Stimulated activated naive CD8-positive, alpha-beta T cell treated with anti-CD3 and anti-CD28 coated beads, Interleukin-15, Interleukin-2, amounts not matched to agents 100 ng/mL and 50 ng/mL, for 24 hours (primary cell): Measurements from ENCODE around the gene IRAK3.
"Not testable (repeated sequence)": the region's sequence is repeated elsewhere in the genome, so short reads cannot be mapped to it uniquely, and the experiment has no call there.

ENCODE experiments used
- H3K27ac Mint-ChIP-seq: one replicate; pipeline ENCODE4 v1.8.0; 2021; ENCODE audit warnings: mild to moderate bottlenecking, mixed read lengths
- H3K27me3 Mint-ChIP-seq: one replicate; pipeline ENCODE4 v1.8.0; 2021; ENCODE audit warnings: mixed read lengths
- H3K36me3 Mint-ChIP-seq: one replicate; pipeline ENCODE4 v1.8.0; 2021; ENCODE audit warnings: low read depth, mixed read lengths
- H3K4me1 Mint-ChIP-seq: one replicate; pipeline ENCODE4 v1.8.0; 2021; ENCODE audit warnings: low read depth, mixed read lengths
- H3K4me3 Mint-ChIP-seq: one replicate; pipeline ENCODE4 v1.8.0; 2021; ENCODE audit warnings: mild to moderate bottlenecking, mixed read lengths
- H3K9me3 Mint-ChIP-seq: one replicate; pipeline ENCODE4 v1.8.0; 2021; ENCODE audit warnings: mixed read lengths

The IRAK3 gene

DNA sequence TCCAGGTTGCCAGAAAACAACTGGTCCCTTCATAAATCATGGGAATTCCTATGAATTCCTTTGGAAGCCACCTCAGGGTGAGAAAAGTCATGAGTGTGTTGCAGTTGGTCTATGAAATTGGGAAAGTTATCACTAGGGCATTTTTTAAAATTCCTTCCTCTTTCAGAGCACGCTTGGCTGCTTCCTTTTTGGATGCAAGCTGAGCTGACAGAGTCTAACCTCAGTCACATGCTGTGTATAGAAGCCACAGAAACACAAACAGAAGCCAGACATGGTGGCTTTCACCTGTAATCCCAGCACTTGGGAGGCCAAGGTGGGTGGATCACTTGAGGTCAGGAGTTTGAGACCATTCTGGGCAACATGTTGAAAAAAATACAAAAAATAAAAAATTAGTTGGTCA is 91.5 kb downstream of the IRAK3 start:
- H3K4me3 Mint-ChIP-seq = no peak overlapping the region
- no peaks in the 10 kb centered on the region for H3K27me3 Mint-ChIP-seq
- peaks cover 21% of the 10 kb centered on the region for H3K4me1 Mint-ChIP-seq
- H3K9me3 Mint-ChIP-seq = peaks cover 9% of the 10 kb centered on the region
- peaks cover 6% of the 10 kb centered on the region for H3K36me3 Mint-ChIP-seq
- H3K27ac Mint-ChIP-seq = no peak overlapping the region

DNA sequence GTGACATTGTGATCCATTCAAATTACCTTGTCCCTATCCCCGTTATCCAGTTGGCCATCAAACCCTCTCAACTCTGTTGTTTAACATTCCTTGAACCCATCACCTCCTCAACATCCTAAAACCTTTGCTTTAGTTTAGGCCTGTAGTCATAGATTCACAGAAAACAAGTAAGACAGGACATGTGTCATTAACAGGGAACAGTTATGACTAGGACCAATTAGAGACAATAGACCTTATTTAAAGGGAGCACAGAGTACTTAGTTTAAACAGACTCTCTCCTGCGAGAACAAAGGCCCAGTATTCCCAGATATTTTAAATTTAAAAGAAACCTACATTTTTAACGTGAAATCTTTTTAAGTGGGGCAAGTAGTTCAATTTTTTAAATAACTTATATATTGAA is 93.2 kb downstream of the IRAK3 start:
- Mint-ChIP-seq H3K9me3 (peaks cover 9% of the 10 kb centered on the region), H3K4me3 (no peak overlapping the region), H3K27me3 (no peaks in the 10 kb centered on the region), H3K36me3 (peaks cover 6% of the 10 kb centered on the region), H3K27ac (no peak overlapping the region), H3K4me1 (peaks cover 30% of the 10 kb centered on the region)

DNA sequence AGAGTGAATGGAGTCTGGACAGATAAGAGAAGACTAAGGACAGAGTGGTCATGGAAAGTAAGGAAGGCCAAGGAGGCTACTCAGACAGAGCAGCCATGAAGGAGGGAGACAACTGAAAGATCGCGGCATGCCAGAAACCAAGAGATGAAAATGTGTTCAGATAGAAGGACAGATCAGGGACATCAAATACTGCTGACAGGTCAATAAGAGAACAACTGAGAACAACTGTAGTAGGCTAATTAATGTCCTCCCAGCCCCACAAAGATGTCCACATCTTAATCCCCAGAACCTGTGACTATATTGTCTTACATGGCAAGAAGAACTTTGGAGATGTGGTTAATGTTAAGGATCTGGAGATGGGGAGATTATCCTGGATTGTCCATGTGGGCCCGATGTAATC is 98.3 kb downstream of the IRAK3 start:
- Mint-ChIP-seq H3K36me3 (no peaks in the 10 kb centered on the region), H3K27ac (peak overlapping the region; percentile 78), H3K4me1 (peaks cover 52% of the 10 kb centered on the region), H3K9me3 (no peaks in the 10 kb centered on the region), H3K4me3 (no peak overlapping the region), H3K27me3 (no peaks in the 10 kb centered on the region)

DNA sequence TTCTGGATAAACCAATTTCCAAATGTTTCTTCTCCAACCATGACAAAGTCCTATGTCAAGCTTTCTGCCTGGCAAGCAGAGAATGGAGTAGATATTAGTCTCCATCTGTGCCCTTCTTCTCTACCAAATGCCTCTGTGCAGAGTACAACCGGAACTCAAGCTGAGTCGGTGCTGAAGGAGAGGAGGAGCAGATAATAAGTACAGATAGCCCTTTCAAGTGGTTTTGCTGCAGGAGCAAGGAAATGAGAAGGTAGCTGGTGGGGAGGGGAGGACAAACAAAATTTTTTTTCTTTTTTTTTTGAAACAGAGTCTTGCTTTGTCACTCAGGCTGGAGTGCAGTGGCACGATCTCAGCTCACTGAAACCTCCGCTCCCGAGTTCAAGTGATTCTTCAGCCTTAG is 99.1 kb downstream of the IRAK3 start:
- H3K9me3 Mint-ChIP-seq = no peaks in the 10 kb centered on the region
- H3K4me3 Mint-ChIP-seq = no peak overlapping the region
- H3K27ac Mint-ChIP-seq = peak overlapping the region; percentile 58
- peaks cover 53% of the 10 kb centered on the region for H3K4me1 Mint-ChIP-seq
- no peaks in the 10 kb centered on the region for H3K27me3 Mint-ChIP-seq
- no peaks in the 10 kb centered on the region for H3K36me3 Mint-ChIP-seq

DNA sequence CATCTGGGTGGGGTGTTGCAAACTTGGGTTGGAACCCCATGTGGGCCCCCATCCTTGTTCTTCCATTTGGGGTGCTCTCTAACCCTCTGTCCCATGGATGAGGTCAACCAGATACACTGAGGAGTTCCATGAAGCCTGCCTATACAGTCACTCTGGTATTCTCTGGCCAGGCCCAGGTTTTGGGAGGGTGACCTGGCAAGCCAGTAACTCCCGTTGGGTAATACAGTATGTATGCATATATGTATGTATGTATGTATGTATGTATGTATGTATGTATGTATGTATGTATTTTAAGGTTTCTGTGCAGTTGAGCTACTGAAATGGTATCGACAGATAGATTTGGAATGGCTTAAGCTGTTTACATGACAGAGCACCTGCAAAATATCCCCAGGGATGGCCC is 100.5 kb downstream of the IRAK3 start:
- no peak overlapping the region for H3K4me3 Mint-ChIP-seq
- peaks cover 53% of the 10 kb centered on the region for H3K4me1 Mint-ChIP-seq
- H3K36me3 Mint-ChIP-seq = no peaks in the 10 kb centered on the region
- no peaks in the 10 kb centered on the region for H3K9me3 Mint-ChIP-seq
- no peak overlapping the region for H3K27ac Mint-ChIP-seq
- no peaks in the 10 kb centered on the region for H3K27me3 Mint-ChIP-seq

DNA sequence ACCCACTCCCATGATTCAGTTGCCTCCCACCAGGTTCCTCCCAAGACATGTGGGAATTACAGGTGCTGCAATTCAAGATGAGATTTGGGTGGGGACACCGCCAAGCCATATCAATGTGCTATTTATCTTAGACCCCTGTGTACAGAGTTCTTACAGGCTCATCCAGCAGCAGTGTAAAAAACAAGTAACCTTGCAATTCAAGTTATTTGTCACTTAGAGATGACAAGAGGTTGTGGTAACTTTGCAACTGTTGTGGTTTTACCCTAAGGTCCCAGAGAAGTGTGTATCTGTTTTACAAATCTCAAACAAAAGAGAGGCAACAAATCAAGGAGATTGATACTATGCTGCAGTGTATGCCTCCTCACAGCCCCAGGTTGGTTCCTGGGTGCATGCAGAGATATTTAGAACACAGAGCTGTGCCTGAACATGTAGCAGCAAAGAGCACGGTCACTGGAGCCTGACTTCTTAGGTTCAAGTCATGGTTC is 101.7 kb downstream of the IRAK3 start:
- Mint-ChIP-seq H3K4me1 (peaks cover 53% of the 10 kb centered on the region), H3K36me3 (no peaks in the 10 kb centered on the region), H3K27ac (no peak overlapping the region), H3K27me3 (no peaks in the 10 kb centered on the region), H3K9me3 (no peaks in the 10 kb centered on the region), H3K4me3 (no peak overlapping the region)

DNA sequence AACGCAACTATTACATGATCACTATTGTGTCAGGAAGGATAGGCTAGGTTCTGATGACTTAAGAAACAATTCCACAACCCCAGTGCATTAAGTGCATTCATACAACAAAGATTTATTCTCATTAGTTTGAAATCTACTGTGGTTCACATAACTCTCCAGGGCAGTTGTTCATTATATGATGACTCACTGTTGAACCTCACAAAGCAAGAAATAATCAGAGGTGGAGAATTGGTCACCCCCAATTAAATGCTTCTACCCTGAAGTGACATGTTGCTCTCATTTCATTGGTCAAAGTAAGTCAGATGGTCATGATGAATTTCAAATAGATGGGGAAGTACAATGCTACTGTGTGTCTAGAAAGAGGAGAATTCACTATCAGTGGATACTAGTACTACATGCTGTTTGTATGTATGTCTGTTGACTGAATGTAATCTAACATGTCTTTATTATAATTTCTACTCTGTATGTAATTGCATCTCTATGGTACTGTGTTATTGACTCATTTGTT is 107.2 kb downstream of the IRAK3 start:
- no peak overlapping the region for H3K27ac Mint-ChIP-seq
- no peaks in the 10 kb centered on the region for H3K27me3 Mint-ChIP-seq
- no peaks in the 10 kb centered on the region for H3K36me3 Mint-ChIP-seq
- peaks cover 27% of the 10 kb centered on the region for H3K4me1 Mint-ChIP-seq
- H3K9me3 Mint-ChIP-seq = no peaks in the 10 kb centered on the region
- H3K4me3 Mint-ChIP-seq = no peak overlapping the region

DNA sequence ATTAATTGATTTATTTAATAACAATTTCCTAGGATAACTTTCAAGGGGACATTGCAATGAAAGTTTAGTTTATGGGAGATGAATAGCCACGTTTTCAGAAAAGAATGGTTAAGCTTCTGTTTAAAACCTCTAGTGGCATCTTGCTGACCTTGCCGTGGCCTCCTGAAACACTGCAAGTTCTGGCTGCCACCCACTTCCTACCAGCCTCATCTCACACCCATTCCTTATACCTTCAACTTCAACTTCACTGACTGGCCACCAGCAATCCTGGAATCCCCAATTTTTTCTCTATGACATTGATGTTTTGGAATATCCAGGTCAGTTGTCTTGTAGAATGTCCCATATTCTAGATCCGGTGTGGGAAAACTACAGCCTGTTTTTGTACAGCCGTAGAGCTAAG is 108.1 kb downstream of the IRAK3 start:
- no peaks in the 10 kb centered on the region for H3K27me3 Mint-ChIP-seq
- no peak overlapping the region for H3K27ac Mint-ChIP-seq
- no peak overlapping the region for H3K4me3 Mint-ChIP-seq
- H3K4me1 Mint-ChIP-seq = peaks cover 26% of the 10 kb centered on the region
- H3K9me3 Mint-ChIP-seq = no peaks in the 10 kb centered on the region
- H3K36me3 Mint-ChIP-seq = no peaks in the 10 kb centered on the region

DNA sequence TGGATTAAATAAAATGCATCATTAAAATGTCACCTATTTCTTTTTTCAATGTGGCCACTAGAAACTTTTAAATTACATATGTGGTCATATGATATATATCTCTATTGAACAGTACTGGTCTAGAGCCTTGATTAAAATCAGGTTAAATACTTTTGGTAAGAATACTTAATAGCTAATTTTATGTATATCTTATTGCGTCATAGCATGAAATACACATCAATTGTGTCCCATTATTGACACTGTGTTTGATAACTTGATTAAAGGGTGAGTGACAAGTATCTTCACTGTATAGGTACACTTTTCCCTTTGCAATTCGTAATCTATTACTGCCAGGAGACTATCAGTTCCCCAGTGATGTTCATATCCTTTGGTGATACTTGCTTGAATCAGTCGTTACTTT is 108.9 kb downstream of the IRAK3 start:
- Mint-ChIP-seq H3K4me1 (peaks cover 30% of the 10 kb centered on the region), H3K36me3 (peaks cover 5% of the 10 kb centered on the region), H3K4me3 (no peak overlapping the region), H3K27ac (no peak overlapping the region), H3K27me3 (no peaks in the 10 kb centered on the region), H3K9me3 (no peaks in the 10 kb centered on the region)

DNA sequence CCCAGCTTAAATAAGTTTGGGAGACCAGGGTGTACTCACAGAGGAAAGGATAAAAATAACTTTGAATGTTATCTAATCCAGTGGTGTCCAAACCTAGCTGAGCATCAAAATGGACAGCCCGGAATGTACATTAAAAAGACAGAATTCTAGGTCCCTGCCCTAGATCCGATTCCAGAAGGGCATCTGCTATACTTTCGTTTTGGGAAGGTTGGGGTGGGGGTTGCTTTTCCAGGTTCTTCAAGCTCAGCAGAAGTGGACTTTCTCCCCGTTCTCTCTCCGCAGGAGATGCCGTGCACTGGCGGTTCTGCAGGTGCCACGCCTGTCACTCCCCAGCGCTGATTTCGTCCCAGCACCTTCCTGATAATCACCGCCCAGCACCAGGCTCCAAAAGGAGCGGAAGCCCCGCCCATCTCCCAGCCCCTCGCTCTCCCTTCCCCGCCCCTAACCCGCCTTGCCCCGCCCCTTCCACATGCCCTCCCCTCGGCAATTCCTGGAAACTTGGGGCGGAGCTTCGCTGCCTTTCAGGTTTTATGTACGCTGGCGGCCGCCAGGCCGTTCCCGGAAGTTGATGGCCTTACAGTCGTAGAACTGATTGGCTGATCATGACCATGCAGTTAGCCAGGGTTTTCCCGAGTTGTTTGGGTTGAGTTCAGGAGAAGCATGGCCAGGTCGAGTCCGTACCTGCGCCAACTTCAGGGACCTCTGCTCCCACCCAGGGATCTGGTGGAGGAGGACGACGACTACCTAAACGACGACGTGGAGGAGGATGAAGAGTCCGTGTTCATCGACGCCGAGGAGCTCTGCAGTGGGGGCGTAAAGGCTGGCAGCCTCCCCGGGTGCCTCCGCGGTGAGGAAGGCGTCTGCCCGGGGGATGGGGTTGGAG is 113.2 kb downstream of the IRAK3 start, which contains the start of gene HELB:
Gene HELB (plus strand): TSS at position 550 of the 883 bp plus-strand sequence. CDS start 111 bp downstream, at position 661.
- Mint-ChIP-seq H3K36me3 (peaks cover 32% of the 10 kb centered on the region), H3K27me3 (no peaks in the 10 kb centered on the region), H3K9me3 (no peaks in the 10 kb centered on the region), H3K4me3 (peak within 1 kb of the TSS; percentile 100), H3K4me1 (peaks cover 56% of the 10 kb centered on the region), H3K27ac (peak within 1 kb of the TSS; percentile 99)

DNA sequence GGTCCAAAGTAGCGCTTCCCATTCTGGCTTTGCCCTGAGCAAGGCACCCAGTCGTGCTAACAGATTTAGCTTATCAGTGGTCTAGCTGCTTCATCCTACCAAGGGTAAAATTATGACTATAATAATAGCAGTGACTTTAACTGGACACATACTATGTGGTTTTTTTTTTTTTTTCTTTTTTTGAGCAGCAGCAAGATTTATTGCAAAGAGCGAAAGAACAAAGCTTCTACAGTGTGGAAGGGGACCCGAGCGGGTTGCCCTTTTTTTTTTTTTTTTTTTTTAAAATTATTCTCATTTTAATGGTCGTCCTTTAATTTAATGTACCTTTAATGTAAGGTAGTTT is 113.8 kb downstream of the IRAK3 start:
- Mint-ChIP-seq H3K36me3 (peaks cover 38% of the 10 kb centered on the region), H3K9me3 (no peaks in the 10 kb centered on the region), H3K27ac (peak overlapping the region; percentile 99), H3K27me3 (no peaks in the 10 kb centered on the region), H3K4me3 (peak overlapping the region; percentile 100), H3K4me1 (peaks cover 55% of the 10 kb centered on the region)

DNA sequence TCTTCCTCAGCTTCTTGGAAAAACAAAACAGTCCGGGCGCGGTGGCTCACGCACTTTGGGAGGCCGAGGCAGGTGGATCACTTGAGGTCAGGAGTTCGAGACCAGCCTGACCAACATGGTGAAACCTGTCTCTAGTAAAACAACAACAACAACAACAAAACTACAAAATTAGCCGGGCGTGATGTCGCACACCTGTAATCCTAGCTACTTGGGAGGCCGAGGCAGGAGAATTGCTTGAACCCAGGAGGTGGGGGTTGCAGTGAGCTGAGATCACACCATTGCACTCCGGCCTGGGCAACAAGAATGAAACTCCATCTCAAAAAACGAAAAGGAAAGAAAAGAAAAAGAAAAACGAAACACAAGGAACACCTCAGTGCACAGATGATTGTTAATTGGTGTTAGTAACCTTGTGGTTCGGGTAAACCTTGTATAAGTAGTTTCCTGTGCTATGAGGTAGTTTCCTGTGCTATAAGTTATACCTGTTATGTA is 114.3 kb downstream of the IRAK3 start:
- H3K27me3 Mint-ChIP-seq, H3K9me3 Mint-ChIP-seq: not testable (repeated sequence)
- peak overlapping the region; percentile 100 for H3K4me3 Mint-ChIP-seq
- H3K4me1 Mint-ChIP-seq = peaks cover 59% of the 10 kb centered on the region
- H3K36me3 Mint-ChIP-seq = peaks cover 43% of the 10 kb centered on the region
- peak overlapping the region; percentile 99 for H3K27ac Mint-ChIP-seq
